Embryonic facial prominence (tissue), 1 donor: ENCODE measurements around the gene RNASEH2B.

Experiments
- DNase-seq: peaks from one replicate; pipeline ENCODE4 v3.0.0-alpha.2; 2016; ENCODE audit errors: extremely low spot score

RNASEH2B gene

DNA sequence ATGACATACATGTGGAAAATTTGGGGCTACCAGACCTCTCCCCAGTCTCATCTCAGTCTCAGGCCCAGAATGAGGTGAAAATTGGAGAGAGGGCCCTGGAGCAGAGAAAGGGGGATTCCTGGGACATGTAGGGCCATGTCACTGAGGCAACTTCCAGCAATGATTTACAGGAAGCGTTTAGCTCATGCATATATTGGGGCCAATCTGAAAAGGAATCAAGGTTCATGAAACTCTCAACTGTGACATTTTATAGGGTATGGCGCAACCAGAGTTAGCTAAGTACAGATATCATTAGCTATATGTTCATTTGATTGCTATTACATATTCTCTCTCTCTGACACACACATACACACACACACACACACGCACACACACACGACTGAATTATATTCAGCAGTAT lies 86.3 kb downstream of the RNASEH2B start:
- no peak for DNase-seq

DNA sequence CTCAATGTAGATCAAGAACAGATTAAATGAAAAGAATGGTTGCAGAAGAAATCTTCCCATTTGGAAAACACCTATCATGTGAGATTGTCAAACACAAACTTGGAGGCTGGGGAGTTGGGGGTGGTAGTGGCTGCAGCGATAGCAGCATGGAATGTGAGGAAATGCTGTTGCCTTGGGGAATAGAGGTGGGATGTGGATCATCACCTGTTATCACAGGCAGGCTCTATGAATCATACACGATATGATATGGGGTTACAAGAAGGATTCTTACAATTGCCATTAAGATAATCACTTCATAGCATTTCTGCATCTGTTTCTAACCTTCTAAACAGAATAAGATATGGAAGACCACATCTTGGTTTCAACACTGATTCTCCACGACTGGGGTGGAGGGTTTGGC lies 88.7 kb downstream of the RNASEH2B start:
- DNase-seq = no peak

DNA sequence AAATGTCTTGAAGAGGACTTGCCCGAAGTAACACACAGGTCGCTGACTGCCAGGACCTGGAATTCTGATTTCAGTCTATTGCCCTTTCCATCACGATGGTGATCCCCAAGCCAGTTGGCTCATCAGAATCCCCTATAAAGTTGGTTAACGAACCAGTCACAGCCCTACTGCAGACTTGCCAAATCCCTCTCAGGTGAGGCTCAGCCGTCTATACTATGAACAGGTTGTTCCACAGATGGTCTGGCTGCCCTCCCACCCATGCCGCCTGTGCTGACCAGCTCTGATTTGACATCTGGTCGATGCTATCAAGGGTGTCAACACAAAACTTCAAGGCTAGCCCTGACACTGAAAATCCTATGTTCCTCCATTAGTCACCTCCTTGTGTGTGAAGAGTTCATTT lies 90.0 kb downstream of the RNASEH2B start:
- no peak for DNase-seq

DNA sequence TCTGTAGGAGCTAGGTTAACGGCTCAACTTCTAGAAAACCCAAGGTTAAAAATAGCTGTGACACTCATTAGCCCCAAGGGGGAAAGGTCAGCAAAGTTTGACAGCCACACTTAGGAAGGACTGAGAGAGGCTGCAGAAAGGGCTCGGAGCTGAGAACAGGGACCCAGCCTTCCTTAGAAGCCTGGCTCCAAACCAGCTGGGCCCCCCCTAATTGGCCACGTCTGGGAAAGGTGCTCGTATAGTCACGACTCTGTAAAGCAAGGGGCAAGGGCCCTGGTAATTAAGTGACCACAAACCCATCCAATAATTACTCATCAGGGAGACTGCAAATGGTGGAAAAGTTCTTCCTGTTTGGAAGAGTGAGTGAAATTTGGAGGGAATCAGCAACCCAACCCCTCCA lies 90.5 kb downstream of the RNASEH2B start:
- DNase-seq = no peak

DNA sequence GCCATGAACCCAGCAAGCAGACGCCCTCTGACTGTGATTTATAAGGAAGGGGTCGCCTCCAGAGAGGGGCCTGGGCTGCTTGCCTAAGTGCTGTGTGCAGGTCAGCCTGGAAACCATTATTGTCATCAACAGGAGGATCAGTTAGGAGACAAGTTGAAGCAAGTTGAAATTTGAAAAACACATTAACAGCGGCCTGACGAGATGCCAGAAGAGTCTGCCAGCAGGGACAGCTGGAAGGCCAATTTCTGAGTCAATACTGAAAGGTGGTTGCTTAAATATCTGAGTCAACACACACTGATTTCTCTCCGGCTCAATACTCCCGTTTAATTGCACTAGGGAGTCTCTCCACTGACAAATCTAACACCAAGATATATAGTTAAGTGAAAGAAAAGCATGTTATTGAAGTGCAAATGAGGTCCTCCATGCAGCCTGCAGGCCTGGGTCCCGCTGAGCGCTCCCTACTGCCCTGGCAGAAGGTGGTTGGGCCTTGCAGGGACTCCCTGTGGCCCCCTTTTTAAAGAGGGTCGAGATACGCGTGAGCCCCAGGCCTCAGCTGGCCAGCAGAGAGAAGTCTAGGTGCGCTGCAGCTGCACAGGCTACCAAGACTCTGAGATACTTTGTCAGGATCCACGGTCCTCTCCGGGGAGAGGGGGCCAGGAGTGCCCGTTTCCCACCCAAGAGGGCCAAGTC lies 91.1 kb downstream of the RNASEH2B start:
- DNase-seq = no peak

DNA sequence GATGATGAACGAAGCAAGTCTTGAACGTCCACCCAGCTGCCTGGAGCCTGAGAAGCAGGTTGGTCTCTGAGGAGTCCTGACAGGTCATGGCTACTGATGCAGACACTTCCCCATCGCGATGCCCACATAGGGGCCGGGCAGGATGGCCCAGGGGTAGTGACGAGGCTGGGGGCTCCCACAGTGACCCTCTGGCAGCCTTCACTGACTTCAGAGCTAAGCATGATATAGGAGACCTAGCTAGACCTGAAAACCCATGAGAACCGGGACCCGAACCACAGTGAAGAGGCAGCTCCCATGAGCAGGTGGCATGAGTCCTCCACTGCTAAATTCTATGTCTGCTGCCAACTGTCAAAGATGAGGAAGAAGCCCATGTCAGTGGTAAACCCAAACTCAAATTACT lies 91.7 kb downstream of the RNASEH2B start:
- no peak for DNase-seq

DNA sequence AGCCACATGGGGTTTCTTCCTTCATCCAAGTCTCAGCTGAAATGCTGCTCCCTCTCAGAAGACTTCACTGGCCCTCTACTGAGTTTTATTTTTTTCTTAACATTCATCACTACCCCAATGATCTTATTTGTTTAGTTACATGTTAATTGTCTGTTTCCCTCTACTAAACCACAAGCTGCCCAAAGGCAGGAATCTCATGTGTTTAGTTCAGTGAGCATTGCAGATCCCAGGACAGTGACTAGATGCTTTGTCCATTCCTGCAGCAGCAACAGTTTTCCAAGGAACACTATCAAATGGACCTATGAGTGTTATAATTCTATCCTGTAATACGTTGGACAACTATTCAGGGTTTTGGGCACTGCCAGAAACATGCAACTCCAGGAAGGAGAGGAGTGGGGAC lies 93.1 kb downstream of the RNASEH2B start:
- DNase-seq = no peak

DNA sequence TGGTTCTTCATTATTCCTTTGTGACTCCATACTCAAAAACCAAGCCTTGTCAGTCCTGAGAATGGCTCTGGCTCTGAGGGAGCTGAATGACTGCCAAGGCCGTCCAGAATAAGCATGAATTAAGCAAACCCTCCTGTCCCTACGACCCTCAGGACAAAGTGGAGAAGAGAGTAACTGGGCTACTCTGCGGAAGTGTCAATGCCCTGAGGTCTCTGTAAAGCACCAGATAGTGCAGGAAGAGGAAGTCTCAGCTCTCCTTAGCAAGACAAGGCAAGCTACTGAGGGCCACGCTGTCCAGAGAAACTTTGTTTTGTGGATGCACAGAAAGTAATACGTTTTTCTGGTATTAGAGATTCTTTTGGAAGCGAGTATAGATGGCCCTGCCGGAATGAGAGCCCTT lies 94.1 kb downstream of the RNASEH2B start:
- DNase-seq = no peak

DNA sequence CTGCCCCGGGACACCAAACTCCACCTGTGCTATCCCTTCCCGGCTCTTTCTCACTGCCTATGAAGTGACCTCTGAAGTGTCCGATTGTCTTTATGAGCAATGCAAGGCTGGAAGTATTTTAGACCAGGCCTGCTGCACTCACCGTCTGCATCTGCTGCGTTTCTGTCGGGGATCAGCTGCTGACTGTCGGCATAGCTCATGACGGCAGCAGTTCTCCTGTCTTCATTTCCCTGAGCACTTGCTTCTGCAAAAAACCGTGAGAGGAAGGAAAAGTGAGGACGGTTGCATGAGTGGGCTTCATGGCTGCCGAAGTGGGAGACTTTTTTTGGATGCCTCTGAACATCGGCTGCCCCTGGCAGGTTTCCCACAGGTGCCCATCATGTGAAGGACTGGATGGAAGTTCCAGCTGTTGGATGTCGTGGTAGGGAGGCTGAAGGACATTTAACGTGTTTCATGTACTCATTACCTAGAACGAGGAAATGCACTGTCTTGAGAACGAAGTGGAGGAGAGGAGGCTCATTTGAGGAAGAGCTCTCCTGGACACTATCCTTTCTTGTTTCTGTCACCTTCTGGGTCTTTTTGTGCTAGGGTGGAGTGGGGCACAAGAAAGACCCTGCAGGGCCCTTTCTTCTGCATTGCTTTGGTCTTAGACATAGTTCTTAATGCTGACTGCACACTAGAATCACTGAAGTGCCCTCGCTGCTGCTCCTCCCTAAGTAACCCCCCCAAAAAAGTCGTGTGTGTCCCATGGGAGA lies 94.7 kb downstream of the RNASEH2B start:
- DNase-seq = no peak

DNA sequence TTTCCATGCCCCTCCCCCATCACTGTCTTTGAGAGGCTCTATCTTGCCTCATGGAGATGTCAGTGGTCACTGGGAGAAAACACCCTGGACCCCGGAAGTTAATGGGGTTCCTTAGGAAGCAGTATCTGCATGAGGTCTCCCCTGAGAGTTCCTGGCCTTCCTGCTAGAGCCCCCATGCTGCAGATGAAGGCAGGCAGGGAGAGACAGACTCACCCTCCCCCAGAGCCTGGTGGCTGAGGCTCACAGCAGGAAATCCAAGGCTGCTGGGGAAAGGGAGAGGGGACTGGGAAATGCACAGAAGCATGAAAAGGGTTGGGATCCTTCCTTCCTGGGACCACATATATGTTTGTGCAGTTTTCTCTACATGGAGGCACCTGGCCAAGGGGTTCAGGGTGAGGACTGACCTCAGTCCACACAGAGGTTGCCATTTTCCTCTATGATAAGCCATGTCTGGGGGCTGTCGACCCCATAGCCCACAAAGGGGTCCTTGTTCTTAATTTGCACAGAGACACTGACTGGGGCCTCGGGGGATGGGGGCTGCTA lies 95.4 kb downstream of the RNASEH2B start:
- no peak for DNase-seq

DNA sequence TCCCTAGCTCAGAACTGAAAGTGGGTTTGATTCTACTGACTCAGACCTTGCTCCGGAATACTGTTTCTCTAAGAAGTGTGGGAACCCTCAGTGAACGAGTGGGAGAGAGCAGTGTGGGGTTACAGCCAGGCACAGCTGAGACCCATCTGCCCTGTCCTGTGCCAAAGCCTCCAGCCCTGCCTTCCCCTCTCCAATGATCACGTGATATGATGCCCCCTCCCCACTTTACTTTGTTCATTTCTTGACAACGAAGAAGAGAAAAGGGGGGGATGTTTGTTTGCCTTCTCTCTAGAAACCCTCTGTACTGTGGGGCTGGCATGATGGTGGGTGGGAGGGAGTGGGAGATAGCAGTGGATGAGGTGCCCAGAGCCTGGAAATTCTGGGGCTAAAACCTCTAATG lies 96.0 kb downstream of the RNASEH2B start:
- DNase-seq = no peak
